Measurements from ENCODE around the gene ABHD11.
"Not testable (repeated sequence)": the region's sequence is repeated elsewhere in the genome, so short reads cannot be mapped to it uniquely, and the experiment has no call there.

The ABHD11 gene

GRCh38 chr7:73742753-73743641 lies 4.4 kb upstream of the ABHD11 start:
- no peak for DNase-seq (ENCODE audit: low read depth, low spot score)

DNA sequence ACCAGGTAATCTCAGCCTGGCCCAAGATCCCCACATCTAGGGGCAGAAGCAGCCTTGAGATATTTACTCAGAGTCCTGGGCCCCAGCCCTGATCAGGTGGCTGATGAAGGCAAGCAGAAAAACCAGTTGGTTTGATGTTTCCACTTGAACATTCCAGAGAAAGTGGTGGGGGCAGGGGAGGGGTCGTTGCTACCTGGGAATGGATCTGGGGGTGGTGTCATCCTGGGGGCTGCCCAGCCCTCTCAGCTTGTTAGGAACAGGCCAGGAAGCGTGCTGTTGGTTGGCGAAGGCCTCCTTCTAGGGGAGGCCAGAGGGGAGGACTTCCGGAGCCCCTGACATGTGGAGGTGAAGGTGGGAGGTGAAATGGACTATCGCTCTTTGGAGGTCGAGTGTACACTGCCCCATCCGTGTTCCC lies 3.7 kb upstream of the ABHD11 start:
- no peak for DNase-seq (ENCODE audit: low read depth, low spot score)

- no peak for DNase-seq (ENCODE audit: low read depth, low spot score)
These were observed 3.0 kb upstream of the ABHD11 start for GRCh38 chr7:73741600-73741999.

- DNase-seq (ENCODE audit: low read depth, low spot score), result no peak
These were observed 2.2 kb upstream of the ABHD11 start for GRCh38 chr7:73740771-73741170.

- no peak for DNase-seq (ENCODE audit: low read depth, low spot score)
These were observed 1.6 kb upstream of the ABHD11 start for GRCh38 chr7:73740212-73740611.

GRCh38 chr7:73739387-73739767 lies 775 bp upstream of the ABHD11 start:
- no peak for DNase-seq (ENCODE audit: low read depth, low spot score)

GRCh38 chr7:73738220-73738611 lies 386 bp downstream of the ABHD11 start:
- no peak for DNase-seq (ENCODE audit: low read depth, low spot score)

GRCh38 chr7:73737491-73738219 lies 947 bp downstream of the ABHD11 start:
- no peak for DNase-seq (ENCODE audit: low read depth, low spot score)

DNA sequence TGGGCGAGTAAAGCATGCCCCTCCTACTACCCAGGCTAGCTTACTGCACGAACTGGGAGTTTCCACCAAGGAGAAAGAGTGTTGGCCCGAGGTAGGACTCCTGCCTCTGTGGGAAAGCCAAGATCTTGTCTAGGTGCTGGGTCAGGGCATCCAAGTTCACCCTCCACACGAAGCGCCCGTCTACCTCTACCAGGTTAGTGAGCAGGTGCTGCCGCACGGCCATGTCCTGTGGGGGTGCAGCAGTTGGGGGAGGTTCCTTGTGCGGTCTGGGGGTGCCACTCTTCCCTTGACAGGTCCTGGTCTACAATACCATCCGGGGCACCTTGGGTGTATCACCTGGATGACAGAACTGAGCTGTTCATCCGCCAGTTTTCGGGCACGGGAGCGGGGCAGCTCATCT lies 1.7 kb downstream of the ABHD11 start:
- no peak for DNase-seq (ENCODE audit: low read depth, low spot score)

- no peak for DNase-seq (ENCODE audit: low read depth, low spot score)
These were observed 3.1 kb downstream of the ABHD11 start for GRCh38 chr7:73735528-73735905.

DNA sequence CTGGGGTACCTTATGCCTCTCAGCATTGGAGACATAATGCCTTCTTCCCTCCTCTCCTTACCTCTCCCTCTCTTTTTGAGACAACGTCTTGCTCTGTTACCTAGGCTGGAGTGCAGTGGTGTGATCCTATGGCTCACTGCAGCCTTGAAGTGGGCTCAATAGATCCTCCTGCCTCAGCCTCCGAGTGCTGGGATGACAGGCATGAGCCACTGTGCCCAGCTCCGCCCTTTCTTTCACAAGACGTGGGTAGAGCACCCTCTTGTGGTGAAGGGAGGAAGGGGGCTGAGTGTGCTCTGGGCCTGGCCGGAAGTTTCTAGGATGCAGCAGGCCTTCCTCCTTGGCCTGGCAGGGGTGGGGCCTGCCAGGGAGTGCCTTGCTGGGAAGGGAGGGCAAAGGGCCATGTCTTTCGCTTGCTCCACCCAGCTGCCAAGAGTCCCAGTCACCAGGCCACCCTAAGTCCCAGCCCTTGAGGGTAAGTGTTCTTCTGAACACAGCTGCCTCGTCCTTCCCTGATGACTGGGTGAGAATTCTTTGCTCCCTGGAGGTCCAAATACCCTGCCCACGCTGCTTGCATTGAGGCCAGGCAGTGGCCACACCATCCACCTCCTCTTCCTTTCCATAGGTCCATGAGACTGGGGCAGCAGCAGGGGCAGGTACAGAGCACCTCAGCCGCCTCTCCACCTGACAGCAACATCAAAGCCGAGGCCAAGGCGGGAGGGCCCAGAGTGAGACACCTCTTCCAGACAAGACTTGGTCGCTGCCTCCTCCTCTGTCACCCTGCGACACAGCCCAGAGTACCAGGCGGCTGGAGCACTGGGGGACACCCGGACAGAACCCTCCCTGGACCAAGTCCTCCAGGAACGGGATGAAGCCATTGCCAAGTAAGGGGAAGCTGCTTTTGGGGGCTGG lies 3.7 kb downstream of the ABHD11 start:
- DNase-seq (ENCODE audit: low read depth, low spot score), result peak; percentile 72

GRCh38 chr7:73732397-73732796 lies 6.2 kb downstream of the ABHD11 start:
- no peak for DNase-seq (ENCODE audit: low read depth, low spot score)

- DNase-seq (ENCODE audit: low read depth, low spot score), result no peak
These were observed 8.1 kb downstream of the ABHD11 start for GRCh38 chr7:73730485-73730884.

DNA sequence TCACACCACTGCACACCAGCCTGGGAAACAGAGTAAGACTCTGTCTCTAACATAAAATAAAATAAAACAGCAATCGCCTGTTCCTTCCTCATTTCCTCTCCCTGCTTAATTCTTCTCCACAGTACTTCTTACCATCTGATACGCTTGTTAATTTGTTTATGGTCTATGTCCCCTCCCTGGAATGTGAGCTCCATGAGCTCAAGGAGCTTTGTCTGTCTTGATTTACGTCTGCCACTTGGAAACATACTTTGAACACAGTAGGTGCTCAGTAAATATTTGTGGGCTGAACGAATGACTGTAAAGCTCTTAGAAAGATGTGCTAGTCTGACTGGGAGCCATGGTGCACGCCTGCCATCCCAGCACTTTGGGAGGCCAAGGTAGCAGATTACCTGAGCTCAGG lies 10.1 kb downstream of the ABHD11 start:
- DNase-seq (ENCODE audit: low read depth, low spot score), result no peak

GRCh38 chr7:73727952-73728351 lies 10.7 kb downstream of the ABHD11 start:
- DNase-seq (ENCODE audit: low read depth, low spot score), result no peak

- no peak for DNase-seq (ENCODE audit: low read depth, low spot score)
These were observed 12.5 kb downstream of the ABHD11 start for GRCh38 chr7:73726083-73726466.

DNA sequence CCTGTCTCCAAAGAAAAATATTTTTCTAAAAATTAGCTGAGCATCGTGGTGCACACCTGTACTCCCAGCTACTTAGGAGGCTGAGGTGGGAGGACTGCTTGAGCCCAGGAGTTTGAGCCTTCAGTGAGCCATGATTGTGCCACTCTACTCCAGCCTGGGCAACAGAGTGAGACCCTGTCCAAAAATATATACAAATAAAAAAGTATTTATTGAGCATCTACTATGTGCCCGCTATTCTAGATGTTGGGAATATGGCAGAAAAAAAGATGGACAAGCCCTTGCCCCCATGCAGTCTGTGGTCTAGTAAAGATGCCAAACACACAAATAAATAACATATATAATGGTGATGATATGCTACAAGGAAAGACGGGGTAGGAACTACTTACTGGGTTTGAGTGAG lies 14.8 kb downstream of the ABHD11 start:
- DNase-seq (ENCODE audit: low read depth, low spot score), result no peak

DNA sequence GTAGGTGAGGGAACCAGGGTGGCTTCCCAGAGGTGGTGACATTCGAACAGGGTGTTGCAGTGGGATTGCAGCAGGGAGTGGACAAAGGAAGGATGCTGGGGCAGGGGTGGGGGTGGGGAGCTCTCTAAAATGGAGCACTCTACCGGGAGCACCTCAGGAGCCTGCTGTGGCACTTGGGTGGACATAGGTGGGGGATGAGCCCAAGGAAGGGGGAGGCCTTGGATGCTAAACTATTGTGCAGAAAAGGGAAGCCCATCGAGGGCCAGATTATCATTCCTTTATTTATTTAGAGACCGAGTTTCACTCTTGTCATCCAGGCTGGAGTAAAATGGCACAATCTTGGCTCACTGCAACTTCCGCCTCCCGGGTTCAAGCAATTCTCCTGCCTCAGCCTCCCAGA lies 15.8 kb downstream of the ABHD11 start:
- DNase-seq (ENCODE audit: low read depth, low spot score), result no peak

GRCh38 chr7:73722182-73722581 lies 16.4 kb downstream of the ABHD11 start:
- not testable (repeated sequence) for DNase-seq (ENCODE audit: low read depth, low spot score)

- DNase-seq (ENCODE audit: low read depth, low spot score), result no peak
These were observed 17.2 kb downstream of the ABHD11 start for GRCh38 chr7:73721377-73721817.

- DNase-seq (ENCODE audit: low read depth, low spot score), result not testable (repeated sequence)
These were observed 18.2 kb downstream of the ABHD11 start for GRCh38 chr7:73720443-73720842.

- DNase-seq (ENCODE audit: low read depth, low spot score), result no peak
These were observed 18.8 kb downstream of the ABHD11 start for GRCh38 chr7:73719806-73720169.
